IMR-90 (cell line): ENCODE measurements around the gene EGFL7. TPM values are rescaled to one million over a fixed set of nuclear protein-coding genes. Genes with fewer than 3 reads are reported as not detected.

Experiments
- ATAC-seq: fragments of 200-7000 bp; cut with Tn5 transposase; 2 replicates; pipeline ENCODE4 v1.9.1; 2020; ENCODE audit warnings: low read depth, mild to moderate bottlenecking, moderate library complexity
- BruUV-seq: library from RNA; stranded (reverse); fragments of 400-500 nt; replicated peaks from 2 replicates; lab custom pipeline; 2021; lab: Mats Ljungman, UMichigan
- CTCF ChIA-PET: fragments of 300-600 bp; formaldehyde crosslinking; extraction: SDS; loops from one replicate; lab custom pipeline; 2021; ENCODE audit warnings: antibody characterized with exemption; lab: Yijun Ruan, JAX
- POLR2A ChIA-PET: fragments of 300-600 bp; sonication (Branson Sonifier 250); formaldehyde crosslinking; loops from one replicate; lab custom pipeline; 2022; ENCODE audit warnings: antibody characterized with exemption; ENCODE audit not compliant: unreplicated experiment; lab: Charles Lee
- DNase-seq: peaks from one replicate; pipeline ENCODE4 v3.0.0; 2013
- H2AFZ ChIP-seq: replicated peaks from 2 replicates; pipeline ENCODE3; 2013; ENCODE audit warnings: low read length, mild to moderate bottlenecking; ENCODE audit not compliant: poor library complexity
- H2AK5ac ChIP-seq: 2 replicates; pipeline ENCODE4 v1.6.1; 2013; ENCODE audit warnings: low read depth, low read length, inconsistent platforms
- H2AK9ac ChIP-seq: replicated peaks from 2 replicates; pipeline ENCODE3; 2013; ENCODE audit warnings: mild to moderate bottlenecking, low read depth, low read length, moderate library complexity; ENCODE audit not compliant: poor library complexity
- H2BK120ac ChIP-seq: 2 replicates; pipeline ENCODE4 v1.6.1; 2013; ENCODE audit warnings: low read depth, low read length, inconsistent platforms
- H2BK15ac ChIP-seq: 3 replicates; pipeline ENCODE4 v1.6.1; 2013; ENCODE audit warnings: low read depth, low read length, inconsistent platforms
- H2BK20ac ChIP-seq: 2 replicates; pipeline ENCODE4 v1.6.1; 2013; ENCODE audit warnings: low read depth, mild to moderate bottlenecking, inconsistent platforms, low read length, moderate library complexity
- H2BK5ac ChIP-seq: 2 replicates; pipeline ENCODE4 v1.6.1; 2013; ENCODE audit warnings: mild to moderate bottlenecking, low read depth, low read length, inconsistent platforms; ENCODE audit not compliant: poor library complexity, severe bottlenecking
- H3K14ac ChIP-seq: replicated peaks from 2 replicates; pipeline ENCODE4 v1.6.1; 2013; ENCODE audit warnings: low read depth, low read length, inconsistent platforms
- H3K18ac ChIP-seq: 2 replicates; pipeline ENCODE4 v1.6.1; 2013; ENCODE audit warnings: low read depth, low read length, control low read depth
- H3K23ac ChIP-seq: 2 replicates; pipeline ENCODE4 v1.6.1; 2013; ENCODE audit warnings: low read depth, low read length, inconsistent platforms
- H3K27ac ChIP-seq: 2 replicates; pipeline ENCODE4 v1.5.1; 2013; ENCODE audit warnings: mild to moderate bottlenecking, control low read depth, low read length; ENCODE audit not compliant: insufficient read depth
- H3K27me3 ChIP-seq: 2 replicates; pipeline ENCODE4 v1.6.1; 2013; ENCODE audit warnings: low read length; ENCODE audit not compliant: control insufficient read depth, insufficient read depth
- H3K36me3 ChIP-seq: 2 replicates; pipeline ENCODE4 v1.6.1; 2013; ENCODE audit warnings: low read length, mixed read lengths; ENCODE audit not compliant: control insufficient read depth, insufficient read depth
- H3K4ac ChIP-seq: 2 replicates; pipeline ENCODE4 v1.6.1; 2013; ENCODE audit warnings: low read depth, low read length, inconsistent platforms
- H3K4me1 ChIP-seq: 2 replicates; pipeline ENCODE4 v1.6.1; 2013; ENCODE audit warnings: low read length, mixed read lengths; ENCODE audit not compliant: control insufficient read depth, insufficient read depth
- H3K4me2 ChIP-seq: 2 replicates; pipeline ENCODE4 v1.6.1; 2013; ENCODE audit warnings: low read depth, mild to moderate bottlenecking, control low read depth, low read length, moderate library complexity
- H3K4me3 ChIP-seq: 2 replicates; pipeline ENCODE4 v1.5.1; 2013; ENCODE audit warnings: low read depth, mild to moderate bottlenecking, control low read depth, low read length, moderate library complexity; ENCODE audit not compliant: insufficient read depth
- H3K56ac ChIP-seq: 2 replicates; pipeline ENCODE4 v1.6.1; 2013; ENCODE audit warnings: low read length, inconsistent platforms; ENCODE audit not compliant: insufficient read depth; ENCODE audit errors: extremely low read depth
- H3K79me1 ChIP-seq, 2 experiments: 2 replicates each; pipeline ENCODE4 v1.6.1; 2013; ENCODE audit warnings: low read length in 2 of 2, inconsistent platforms in 1 of 2, low read depth in 1 of 2
- H3K9ac ChIP-seq: 2 replicates; pipeline ENCODE4 v1.6.1; 2013; ENCODE audit warnings: low read depth, low read length, control low read depth
- H3K9me1 ChIP-seq: 2 replicates; pipeline ENCODE4 v1.6.1; 2013; ENCODE audit warnings: low read length, inconsistent platforms; ENCODE audit not compliant: insufficient read depth
- H3K9me3 ChIP-seq: 2 replicates; pipeline ENCODE4 v1.6.1; 2013; ENCODE audit warnings: low read length; ENCODE audit not compliant: control insufficient read depth, insufficient read depth
- H4K20me1 ChIP-seq: 2 replicates; pipeline ENCODE4 v1.6.1; 2013; ENCODE audit warnings: low read length, inconsistent platforms; ENCODE audit not compliant: insufficient read depth
- H4K5ac ChIP-seq: 2 replicates; pipeline ENCODE4 v1.6.1; 2013; ENCODE audit warnings: mild to moderate bottlenecking, low read depth, low read length, control low read depth
- H4K8ac ChIP-seq, 2 experiments: 2 replicates each; pipeline ENCODE4 v1.6.1; 2013; ENCODE audit warnings: low read depth in 2 of 2, low read length in 2 of 2, control low read depth in 1 of 2, inconsistent platforms in 1 of 2
- H4K91ac ChIP-seq: 2 replicates; pipeline ENCODE4 v1.6.1; 2013; ENCODE audit warnings: low read depth, low read length, inconsistent platforms; ENCODE audit not compliant: insufficient read depth
- BHLHE40 ChIP-seq: fragments of 150-350 bp; IDR thresholded peaks from 2 replicates; pipeline ENCODE4 v1.6.1; 2016; ENCODE audit warnings: mild to moderate bottlenecking, low read depth, low read length
- CHD1 ChIP-seq: IDR thresholded peaks from 2 replicates; pipeline ENCODE4 v1.6.1; 2012; ENCODE audit warnings: low read depth, low read length, improper control_type of control experiment
- CTCF ChIP-seq: conservative IDR thresholded peaks from 2 replicates; pipeline ENCODE4 v1.5.1; 2012; ENCODE audit warnings: mild to moderate bottlenecking, low read depth, low read length, improper control_type of control experiment
- ELK1 ChIP-seq: fragments of 150-350 bp; IDR thresholded peaks from 2 replicates; pipeline ENCODE4 v1.6.1; 2016; ENCODE audit warnings: low read depth, mild to moderate bottlenecking, low read length, moderate library complexity, borderline replicate concordance
- FOS ChIP-seq: fragments of 150-350 bp; IDR thresholded peaks from 2 replicates; pipeline ENCODE4 v1.6.1; 2016; ENCODE audit warnings: low read depth, low read length
- MAFK ChIP-seq: IDR thresholded peaks from 2 replicates; pipeline ENCODE4 v1.6.1; 2012; ENCODE audit warnings: low read depth, low read length, improper control_type of control experiment
- MXI1 ChIP-seq: IDR thresholded peaks from 2 replicates; pipeline ENCODE4 v1.6.1; 2012; ENCODE audit warnings: low read depth, mild to moderate bottlenecking, low read length, moderate library complexity, borderline replicate concordance
- RAD21 ChIP-seq: IDR thresholded peaks from 2 replicates; pipeline ENCODE4 v1.6.1; 2012; ENCODE audit warnings: low read length, improper control_type of control experiment
- RCOR1 ChIP-seq: IDR thresholded peaks from 2 replicates; pipeline ENCODE4 v1.6.1; 2012; ENCODE audit warnings: mild to moderate bottlenecking, low read length, improper control_type of control experiment; ENCODE audit not compliant: insufficient replicate concordance
- RFX5 ChIP-seq: IDR thresholded peaks from 2 replicates; pipeline ENCODE4 v1.8.0; 2012; ENCODE audit warnings: low read depth, mild to moderate bottlenecking, low read length, moderate library complexity
- USF2 ChIP-seq: fragments of 150-350 bp; IDR thresholded peaks from 2 replicates; pipeline ENCODE4 v1.6.1; 2017; ENCODE audit warnings: mild to moderate bottlenecking, antibody characterized with exemption, low read length, low read depth
- WGBS, 2 experiments: methylation state at CpG; one replicate each; pipeline versions ENCODE4 v1.1.5 to v1.1.7; 2013; ENCODE audit warnings: missing lambda C conversion rate in 2 of 2; ENCODE audit not compliant: insufficient read length in 1 of 2; ENCODE audit errors: extremely low coverage in 2 of 2; 5-methylcytosine and 5-hydroxymethylcytosine counted together
- dilution Hi-C: fragments of 300-500 bp; cut with HindIII; formaldehyde crosslinking; loops from one replicate; pipeline ENCODE4 v1.14.3; 2018; ENCODE audit warnings: low sequenced_read_pairs; ENCODE audit not compliant: unreplicated experiment
- in situ Hi-C: fragments of 300-500 bp; cut with MboI; formaldehyde crosslinking; loops from 3 replicates; pipeline ENCODE4 v1.14.3; 2019; ENCODE audit warnings: low sequenced_read_pairs, inconsistent platforms, mixed read lengths
- intact Hi-C: fragments of 100-400 bp; cut with micrococcal nuclease; formaldehyde crosslinking; loops from 2 replicates; pipeline ENCODE4 v1.10.0; 2022
- polyA plus RNA-seq, 3 experiments: library from polyadenylated mRNA; depleted of rRNA; stranded (reverse); fragments of >200 nt; gene quantifications; 2 replicates each; pipeline ENCODE4 v1.2.3, GENCODE V29; 2012; ENCODE audit warnings: low replicate concordance in 1 of 3
- total RNA-seq: library from RNA; depleted of rRNA; stranded (reverse); fragments of >200 nt; gene quantifications from 2 replicates; pipeline ENCODE4 v1.2.3, GENCODE V29; 2012

The EGFL7 gene
- total and polyA plus RNA-seq, 2 of the 4 experiments (the other 2 are of a cell fraction), result 2.2 to 10.4 TPM

- Histone ChIP-seq H3K18ac (peak overlapping the region; percentile 80), H3K4me1 (peaks cover 18% of the 10 kb centered on the region), H4K20me1 (no peaks in the 10 kb centered on the region), H2AK5ac (peak overlapping the region; percentile 97), H3K9me3 (no peaks in the 10 kb centered on the region), H2BK20ac (peak overlapping the region; percentile 88), H3K79me1 (no peaks in the 10 kb centered on the region), H4K5ac (peak overlapping the region; percentile 98), H3K27ac (peak overlapping the region; percentile 91), H3K9ac (peak overlapping the region; percentile 56), H2AFZ (peak overlapping the region; percentile 90), H2BK15ac (peak overlapping the region; percentile 96; the same call in 1 of the 3 replicates), H3K14ac (peak overlapping the region; percentile 94), H3K4me2 (peak overlapping the region; percentile 32; the same call in 1 of the 2 replicates), H2BK5ac (peak overlapping the region; percentile 95), H2BK120ac (peak overlapping the region; percentile 97), H2AK9ac (peak overlapping the region; percentile 100), H3K4me3 (no peak overlapping the region), H3K9me1 (0 out of 2 replicates have a peak, but pooled peaks cover 3% of the 10 kb centered on the region), H3K56ac (peak overlapping the region; percentile 70), H3K36me3 (no peaks in the 10 kb centered on the region), H3K23ac (peak overlapping the region; percentile 50; the same call in 1 of the 2 replicates), H3K27me3 (no peaks in the 10 kb centered on the region; the same call in 1 of the 2 replicates), H4K91ac (peak overlapping the region; percentile 99), H3K4ac (peak overlapping the region; percentile 99), H4K8ac (peak overlapping the region; percentile 97 to 98)
- in situ Hi-C loops (no loop called here), dilution Hi-C loops (no loop called here), intact Hi-C loops (loop anchor here (2.0 kb wide), 1 partner anchor 67 kb away; the partner anchor contains the start of gene NOTCH1)
- ATAC-seq, result peak; percentile 18
- POLR2A ChIA-PET, result interaction anchor here (0.6 kb wide), 1 partner anchor 47 kb away, joined by 5 read pairs; no protein-coding TSS in a partner anchor
- no TSS peak for BruUV-seq
- TF ChIP-seq CHD1 (no peak), CTCF (no peak), ELK1 (no peak), USF2 (no peak), MAFK (no peak), RFX5 (no peak), RCOR1 (no peak), MXI1 (no peak), FOS (no peak), RAD21 (no peak), BHLHE40 (no peak)
- DNase-seq, result no peak
- CTCF ChIA-PET, result no interaction called here
- WGBS, 2 experiments, result 36% methylated on average over 3 of the region's 19 CpGs; no CpG with 5 or more reads in 1 of the 2 experiments
Observed at GRCh38 chr9:136613824-136614371, 48.8 kb upstream of the EGFL7 start.
